A549 (cell line): ENCODE results near the gene ENO4. TPM values are rescaled to one million over a fixed set of nuclear protein-coding genes. Genes with fewer than 3 reads are reported as not detected.

Experiments
- ATAC-seq, 2 experiments: fragments of 200-7000 bp in 1 of 2; fragments of >200 bp in 1 of 2; cut with Nextera tagmentation in 1 of 2; cut with Tn5 transposase in 1 of 2; 3 replicates each; pipeline versions ENCODE4 v1.8.0 to v1.9.1; 2018 to 2020; ENCODE audit warnings: mild to moderate bottlenecking in 1 of 2, moderate library complexity in 1 of 2
- CTCF ChIA-PET: fragments of 300-600 bp; sonication (Branson Sonifier 250); formaldehyde crosslinking; extraction: SDS; loops from one replicate; lab custom pipeline; 2021; ENCODE audit warnings: antibody characterized with exemption, inconsistent platforms; lab: Yijun Ruan, JAX
- POLR2A ChIA-PET: fragments of 350-600 bp; formaldehyde crosslinking; extraction: SDS; loops from one replicate; lab custom pipeline; 2021; ENCODE audit warnings: antibody characterized with exemption, inconsistent platforms; lab: Yijun Ruan, JAX
- DNase-seq, 2 experiments: peaks; one replicate each; pipeline versions ENCODE4 v3.0.0 to v3.0.0-alpha.2; 2011 to 2016; ENCODE audit warnings: low read depth in 1 of 2, low spot score in 1 of 2
- FAIRE-seq: peaks from 2 replicates; lab custom pipeline; 2011; peaks lifted over from hg19 to GRCh38; lab: Jason Lieb, UNC
- H3K27ac ChIP-seq, 2 experiments: fragments of >200 bp; sonication (Bioruptor Twin); formaldehyde crosslinking; 3 replicates each; pipeline ENCODE4 v1.5.1; 2016 to 2017
- H3K4me1 ChIP-seq: fragments of >200 bp; sonication (Bioruptor Twin); formaldehyde crosslinking; 3 replicates; pipeline ENCODE4 v1.6.1; 2016
- H3K4me2 ChIP-seq: fragments of >200 bp; sonication (Bioruptor Twin); formaldehyde crosslinking; 3 replicates; pipeline ENCODE4 v1.6.1; 2016
- H3K4me3 ChIP-seq: fragments of >200 bp; sonication (Bioruptor Twin); formaldehyde crosslinking; 3 replicates; pipeline ENCODE4 v1.5.1; 2016
- H3K9me3 ChIP-seq: fragments of >200 bp; sonication (Bioruptor Twin); formaldehyde crosslinking; 3 replicates; pipeline ENCODE4 v1.6.1; 2016
- BHLHE40 ChIP-seq: IDR thresholded peaks from 2 replicates; pipeline ENCODE4 v1.6.1; 2012; ENCODE audit warnings: low read depth, low read length, inconsistent platforms
- CEBPB ChIP-seq, 2 experiments: fragments of >200 bp in 1 of 2; sonication (Bioruptor Twin) in 1 of 2; formaldehyde crosslinking in 1 of 2; IDR thresholded peaks; 2 replicates each; pipeline ENCODE4 v1.6.1; 2012 to 2016
- EHF ChIP-seq: fragments of 250-450 bp; sonication (Bioruptor Pico); IDR thresholded peaks from 2 replicates; pipeline ENCODE4 v1.5.0; 2020; ENCODE audit warnings: mild to moderate bottlenecking
- FOXS1 ChIP-seq: fragments of 250-450 bp; sonication (Bioruptor Pico); IDR thresholded peaks from 2 replicates; pipeline ENCODE4 v1.5.0; 2020; ENCODE audit warnings: mild to moderate bottlenecking, moderate library complexity
- HEYL ChIP-seq: fragments of 250-450 bp; sonication (Bioruptor Pico); IDR thresholded peaks from 2 replicates; pipeline ENCODE4 v1.8.0; 2021; ENCODE audit warnings: mild to moderate bottlenecking, moderate library complexity
- HOXA7 ChIP-seq: fragments of 250-450 bp; sonication (Bioruptor Pico); IDR thresholded peaks from 2 replicates; pipeline ENCODE4 v1.5.0; 2020; ENCODE audit warnings: mild to moderate bottlenecking, moderate library complexity
- HOXB13 ChIP-seq: fragments of 250-450 bp; sonication (Bioruptor Pico); IDR thresholded peaks from 2 replicates; pipeline ENCODE4 v1.5.0; 2020; ENCODE audit warnings: low read depth, mild to moderate bottlenecking, moderate library complexity
- JUN ChIP-seq, 2 experiments: fragments of >200 bp; sonication (Bioruptor Twin); formaldehyde crosslinking; IDR thresholded peaks; 2 replicates in 1 of 2; 3 replicates in 1 of 2; pipeline ENCODE4 v1.6.1; 2016 to 2017
- NPAS2 ChIP-seq: fragments of 250-450 bp; sonication (Bioruptor Pico); IDR thresholded peaks from 2 replicates; pipeline ENCODE4 v1.8.0; 2022; ENCODE audit warnings: mild to moderate bottlenecking, moderate library complexity, borderline replicate concordance
- NR3C1 ChIP-seq: fragments of >200 bp; sonication (Bioruptor Twin); formaldehyde crosslinking; IDR thresholded peaks from 3 replicates; pipeline ENCODE4 v1.6.1; 2017
- RCOR1 ChIP-seq: fragments of 150-350 bp; IDR thresholded peaks from 2 replicates; pipeline ENCODE4 v1.6.1; 2014; ENCODE audit warnings: antibody characterized with exemption, low read length, low read depth
- TP53 ChIP-seq: fragments of 250-450 bp; sonication (Bioruptor Pico); IDR thresholded peaks from 2 replicates; pipeline ENCODE4 v1.5.0; 2021; ENCODE audit warnings: mild to moderate bottlenecking, moderate library complexity
- ZC3H11A ChIP-seq: fragments of 450-650 bp; IDR thresholded peaks from 2 replicates; pipeline ENCODE4 v1.6.1; 2014; ENCODE audit warnings: antibody characterized with exemption, mild to moderate bottlenecking
- ZFP36 ChIP-seq: fragments of 450-650 bp; IDR thresholded peaks from 2 replicates; pipeline ENCODE4 v1.6.1; 2014; ENCODE audit warnings: borderline replicate concordance; ENCODE audit not compliant: partially characterized antibody
- WGBS: methylation state at CpG from one replicate; pipeline ENCODE4 v1.1.6; 2017; ENCODE audit errors: missing lambda C conversion rate; 5-methylcytosine and 5-hydroxymethylcytosine counted together
- polyA plus RNA-seq, 4 experiments: library from polyadenylated mRNA; depleted of rRNA in 3 of 4; stranded (reverse); fragments of >200 nt; fragmentation: RNase III in 1 of 4; extraction: RNeasy Plus Mini Kit Qiagen cat#74134 plus additional on column Dnase treatment in 1 of 4; gene quantifications; 2 replicates in 3 of 4; 3 replicates in 1 of 4; pipeline ENCODE4 v1.2.3, GENCODE V29; 2011 to 2017
- TF ChIP-seq, protein P1 (sequence below): fragments of >200 bp; sonication (Bioruptor Twin); formaldehyde crosslinking; IDR thresholded peaks from 3 replicates; pipeline ENCODE4 v1.6.1; 2016
- TF ChIP-seq, protein P2 (sequence below): fragments of 200-600 bp; sonication (generic); IDR thresholded peaks from 2 replicates; pipeline ENCODE4 v1.6.1; 2016; ENCODE audit warnings: antibody characterized with exemption, mild to moderate bottlenecking, moderate library complexity
- TF ChIP-seq, protein P3 (sequence below): fragments of 250-450 bp; sonication (Bioruptor Pico); IDR thresholded peaks from 2 replicates; pipeline ENCODE4 v1.5.0; 2021; ENCODE audit warnings: mild to moderate bottlenecking, moderate library complexity, borderline replicate concordance

The ENO4 gene
- polyA plus RNA-seq, 2 of the 4 experiments (the other 2 are of a cell fraction) = 0.39 to 0.47 TPM

DNA sequence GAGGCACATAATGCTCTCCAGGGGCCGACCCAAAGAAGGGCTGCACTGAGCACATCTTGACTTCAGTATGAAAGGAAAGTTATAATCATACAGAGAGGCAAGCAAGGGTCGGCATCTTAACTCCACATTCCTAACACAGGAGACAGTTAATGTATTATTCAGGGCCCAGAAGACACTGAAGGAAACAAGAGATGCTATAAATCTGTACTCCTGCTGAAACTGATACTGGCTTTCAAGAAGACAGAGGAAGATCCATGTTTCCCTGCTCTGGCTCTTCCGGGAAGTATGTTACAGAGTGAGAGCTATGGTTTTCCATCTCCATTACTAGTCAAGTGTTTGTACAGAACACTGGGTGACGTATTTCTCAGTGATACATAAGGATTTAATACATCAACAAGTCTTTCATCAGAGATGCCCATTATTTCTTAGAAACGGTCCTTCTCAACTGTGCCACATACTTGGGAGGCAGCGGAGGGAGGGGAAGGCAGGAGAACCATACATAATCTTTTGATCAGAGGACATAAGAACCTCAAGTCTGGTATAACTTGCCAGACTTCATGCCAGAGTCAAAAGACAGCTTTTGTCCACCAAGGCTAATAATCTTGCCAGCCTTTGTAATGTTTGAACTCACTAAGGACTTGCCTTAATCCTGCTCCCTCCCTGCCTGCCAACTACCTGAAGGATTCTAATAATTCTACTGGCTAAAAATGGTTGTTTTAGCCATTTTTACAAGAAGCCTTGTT, 58.1 kb downstream of the ENO4 start:
- WGBS = 88% methylated on average over 6 of the region's 6 CpGs
- H3K4me3 ChIP-seq = no peak overlapping the region
- no peak for DNase-seq
- FAIRE-seq = no peak
- ChIA-PET CTCF (interaction anchor here (0.8 to 1.5 kb wide), 4 partner anchors 8 to 268 kb away, joined by 3 to 5 read pairs (median 3); no protein-coding TSS in a partner anchor), POLR2A (no interaction called here)
- ATAC-seq = no peak
- H3K4me1 ChIP-seq = no peaks in the 10 kb centered on the region
- H3K4me2 ChIP-seq = no peak overlapping the region
- TF ChIP-seq NR3C1 (no peak), ZC3H11A (no peak), HEYL (CRISPR knock-in tag) (no peak), HOXA7 (CRISPR knock-in tag) (no peak), CEBPB (IDR thresholded peaks at IDR 0.05) (no peak), TP53 (no peak), HOXB13 (CRISPR knock-in tag) (no peak), RCOR1 (no peak), BHLHE40 (no peak), NPAS2 (CRISPR knock-in tag) (no peak), FOXS1 (CRISPR knock-in tag) (no peak)
- TF ChIP-seq, protein P1, sequence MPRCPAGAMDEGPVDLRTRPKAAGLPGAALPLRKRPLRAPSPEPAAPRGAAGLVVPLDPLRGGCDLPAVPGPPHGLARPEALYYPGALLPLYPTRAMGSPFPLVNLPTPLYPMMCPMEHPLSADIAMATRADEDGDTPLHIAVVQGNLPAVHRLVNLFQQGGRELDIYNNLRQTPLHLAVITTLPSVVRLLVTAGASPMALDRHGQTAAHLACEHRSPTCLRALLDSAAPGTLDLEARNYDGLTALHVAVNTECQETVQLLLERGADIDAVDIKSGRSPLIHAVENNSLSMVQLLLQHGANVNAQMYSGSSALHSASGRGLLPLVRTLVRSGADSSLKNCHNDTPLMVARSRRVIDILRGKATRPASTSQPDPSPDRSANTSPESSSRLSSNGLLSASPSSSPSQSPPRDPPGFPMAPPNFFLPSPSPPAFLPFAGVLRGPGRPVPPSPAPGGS = no peak
- TF ChIP-seq, protein P2, sequence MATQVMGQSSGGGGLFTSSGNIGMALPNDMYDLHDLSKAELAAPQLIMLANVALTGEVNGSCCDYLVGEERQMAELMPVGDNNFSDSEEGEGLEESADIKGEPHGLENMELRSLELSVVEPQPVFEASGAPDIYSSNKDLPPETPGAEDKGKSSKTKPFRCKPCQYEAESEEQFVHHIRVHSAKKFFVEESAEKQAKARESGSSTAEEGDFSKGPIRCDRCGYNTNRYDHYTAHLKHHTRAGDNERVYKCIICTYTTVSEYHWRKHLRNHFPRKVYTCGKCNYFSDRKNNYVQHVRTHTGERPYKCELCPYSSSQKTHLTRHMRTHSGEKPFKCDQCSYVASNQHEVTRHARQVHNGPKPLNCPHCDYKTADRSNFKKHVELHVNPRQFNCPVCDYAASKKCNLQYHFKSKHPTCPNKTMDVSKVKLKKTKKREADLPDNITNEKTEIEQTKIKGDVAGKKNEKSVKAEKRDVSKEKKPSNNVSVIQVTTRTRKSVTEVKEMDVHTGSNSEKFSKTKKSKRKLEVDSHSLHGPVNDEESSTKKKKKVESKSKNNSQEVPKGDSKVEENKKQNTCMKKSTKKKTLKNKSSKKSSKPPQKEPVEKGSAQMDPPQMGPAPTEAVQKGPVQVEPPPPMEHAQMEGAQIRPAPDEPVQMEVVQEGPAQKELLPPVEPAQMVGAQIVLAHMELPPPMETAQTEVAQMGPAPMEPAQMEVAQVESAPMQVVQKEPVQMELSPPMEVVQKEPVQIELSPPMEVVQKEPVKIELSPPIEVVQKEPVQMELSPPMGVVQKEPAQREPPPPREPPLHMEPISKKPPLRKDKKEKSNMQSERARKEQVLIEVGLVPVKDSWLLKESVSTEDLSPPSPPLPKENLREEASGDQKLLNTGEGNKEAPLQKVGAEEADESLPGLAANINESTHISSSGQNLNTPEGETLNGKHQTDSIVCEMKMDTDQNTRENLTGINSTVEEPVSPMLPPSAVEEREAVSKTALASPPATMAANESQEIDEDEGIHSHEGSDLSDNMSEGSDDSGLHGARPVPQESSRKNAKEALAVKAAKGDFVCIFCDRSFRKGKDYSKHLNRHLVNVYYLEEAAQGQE = no peak
- TF ChIP-seq, protein P3, sequence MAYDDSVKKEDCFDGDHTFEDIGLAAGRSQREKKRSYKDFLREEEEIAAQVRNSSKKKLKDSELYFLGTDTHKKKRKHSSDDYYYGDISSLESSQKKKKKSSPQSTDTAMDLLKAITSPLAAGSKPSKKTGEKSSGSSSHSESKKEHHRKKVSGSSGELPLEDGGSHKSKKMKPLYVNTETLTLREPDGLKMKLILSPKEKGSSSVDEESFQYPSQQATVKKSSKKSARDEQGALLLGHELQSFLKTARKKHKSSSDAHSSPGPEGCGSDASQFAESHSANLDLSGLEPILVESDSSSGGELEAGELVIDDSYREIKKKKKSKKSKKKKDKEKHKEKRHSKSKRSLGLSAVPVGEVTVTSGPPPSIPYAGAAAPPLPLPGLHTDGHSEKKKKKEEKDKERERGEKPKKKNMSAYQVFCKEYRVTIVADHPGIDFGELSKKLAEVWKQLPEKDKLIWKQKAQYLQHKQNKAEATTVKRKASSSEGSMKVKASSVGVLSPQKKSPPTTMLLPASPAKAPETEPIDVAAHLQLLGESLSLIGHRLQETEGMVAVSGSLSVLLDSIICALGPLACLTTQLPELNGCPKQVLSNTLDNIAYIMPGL (CRISPR knock-in tag) = no peak
- no peaks in the 10 kb centered on the region for H3K9me3 ChIP-seq
- no peak overlapping the region for H3K27ac ChIP-seq

DNA sequence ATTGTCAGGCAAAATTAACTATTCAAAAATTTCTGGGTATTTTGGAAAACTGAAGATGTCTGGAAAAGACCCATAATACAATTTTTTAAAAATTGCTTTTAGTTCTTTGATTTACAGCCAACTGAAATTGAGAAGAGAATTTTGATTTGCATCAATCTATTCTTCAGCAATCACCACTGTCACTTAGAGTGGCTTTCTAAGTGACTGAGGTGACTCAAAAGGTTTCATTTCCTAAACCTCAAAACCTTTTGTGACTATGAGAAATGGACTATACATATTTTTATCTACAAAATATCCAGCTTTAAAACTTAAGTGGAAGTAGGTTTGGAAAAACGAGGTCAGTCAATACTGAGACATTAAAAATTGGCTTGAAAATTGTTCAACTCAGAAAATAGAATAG, 60.0 kb downstream of the ENO4 start:
- CTCF ChIA-PET = interaction anchor here (1.7 kb wide), 1 partner anchor 121 kb away, joined by 3 read pairs; no protein-coding TSS in a partner anchor
- Histone ChIP-seq H3K4me1 (no peaks in the 10 kb centered on the region), H3K4me3 (no peak overlapping the region), H3K27ac (no peak overlapping the region), H3K4me2 (no peak overlapping the region), H3K9me3 (no peaks in the 10 kb centered on the region)
- WGBS = 74% methylated on average over 1 of the region's 1 CpG
- POLR2A ChIA-PET = no interaction called here
- TF ChIP-seq, protein P1 = no peak
- TF ChIP-seq ZFP36 (no peak), JUN (IDR thresholded peaks at IDR 0.05) (no peak), FOXS1 (CRISPR knock-in tag) (no peak), HOXA7 (CRISPR knock-in tag) (no peak), EHF (no peak)
- TF ChIP-seq, protein P3 (CRISPR knock-in tag) = no peak
- no peak for ATAC-seq
- FAIRE-seq = no peak
- DNase-seq = no peak
